ACHN (cell line): ENCODE results near the gene GTPBP1.

Experiments
- DNase-seq: peaks from one replicate; pipeline ENCODE4 v3.0.0-alpha.2; 2015
- in situ Hi-C: cut with HindIII; loops from 2 replicates; pipeline ENCODE4 v1.10.0; 2017; ENCODE audit warnings: low sequenced_read_pairs, low pct_ligation_motif_present, low pct_unique_long_range_greater_than_20kb

Gene GTPBP1

DNA sequence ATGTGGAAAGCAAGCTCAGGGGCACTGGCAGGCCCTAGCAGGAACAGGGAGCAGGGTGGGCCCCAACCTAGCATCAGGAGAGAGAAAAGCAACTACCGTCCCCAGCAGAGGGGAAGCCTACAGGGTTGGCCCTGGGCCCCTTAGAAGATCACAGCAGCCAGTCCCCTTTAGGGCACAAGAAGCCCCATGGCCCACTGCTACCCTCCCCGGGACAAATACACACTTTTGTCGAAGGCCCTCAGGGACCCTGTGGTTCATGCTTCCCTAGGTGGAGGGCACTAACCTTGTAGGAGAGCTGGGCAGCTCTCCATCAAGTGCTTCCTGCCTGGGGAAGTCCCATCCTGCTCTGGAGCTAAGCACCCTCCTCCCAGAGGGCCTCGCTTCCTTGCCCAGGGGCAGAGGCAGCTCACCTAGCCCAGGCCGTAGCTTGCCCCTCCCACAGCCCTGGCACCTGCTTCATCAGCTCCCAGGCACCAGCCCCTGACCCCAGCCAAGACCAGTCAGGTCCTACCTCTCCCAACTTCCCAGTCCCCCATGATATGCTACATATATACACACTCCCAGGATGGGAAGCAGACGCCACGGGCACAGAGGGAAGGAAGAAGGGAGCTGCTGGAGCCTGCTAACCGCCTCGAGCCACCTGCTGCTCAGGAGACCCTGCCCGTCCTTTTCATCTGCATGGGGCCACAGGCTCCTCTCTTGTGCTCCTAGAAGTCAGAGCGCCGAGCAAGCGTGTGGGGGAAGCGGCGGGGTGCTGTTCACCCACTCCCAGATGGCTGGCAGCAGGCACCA, 29.9 kb downstream of the GTPBP1 start:
- in situ Hi-C loops: no loop called here
- DNase-seq: no peak

DNA sequence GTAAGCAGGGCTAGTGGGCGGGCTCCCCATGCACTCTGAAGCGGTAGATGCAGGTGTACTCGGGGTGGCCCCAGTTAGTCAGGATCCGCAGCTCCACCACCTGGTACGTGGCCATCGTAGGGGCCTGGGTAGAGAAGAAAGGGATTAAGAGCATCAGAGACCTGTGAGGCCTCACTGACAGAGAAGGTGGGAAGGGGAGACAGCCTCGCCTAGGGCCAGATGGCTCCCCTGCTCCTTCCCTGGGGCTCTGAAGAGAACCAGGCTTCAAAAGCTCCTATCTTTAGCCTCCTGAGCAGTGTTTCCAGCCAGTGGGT, 30.5 kb downstream of the GTPBP1 start:
- DNase-seq: no peak

DNA sequence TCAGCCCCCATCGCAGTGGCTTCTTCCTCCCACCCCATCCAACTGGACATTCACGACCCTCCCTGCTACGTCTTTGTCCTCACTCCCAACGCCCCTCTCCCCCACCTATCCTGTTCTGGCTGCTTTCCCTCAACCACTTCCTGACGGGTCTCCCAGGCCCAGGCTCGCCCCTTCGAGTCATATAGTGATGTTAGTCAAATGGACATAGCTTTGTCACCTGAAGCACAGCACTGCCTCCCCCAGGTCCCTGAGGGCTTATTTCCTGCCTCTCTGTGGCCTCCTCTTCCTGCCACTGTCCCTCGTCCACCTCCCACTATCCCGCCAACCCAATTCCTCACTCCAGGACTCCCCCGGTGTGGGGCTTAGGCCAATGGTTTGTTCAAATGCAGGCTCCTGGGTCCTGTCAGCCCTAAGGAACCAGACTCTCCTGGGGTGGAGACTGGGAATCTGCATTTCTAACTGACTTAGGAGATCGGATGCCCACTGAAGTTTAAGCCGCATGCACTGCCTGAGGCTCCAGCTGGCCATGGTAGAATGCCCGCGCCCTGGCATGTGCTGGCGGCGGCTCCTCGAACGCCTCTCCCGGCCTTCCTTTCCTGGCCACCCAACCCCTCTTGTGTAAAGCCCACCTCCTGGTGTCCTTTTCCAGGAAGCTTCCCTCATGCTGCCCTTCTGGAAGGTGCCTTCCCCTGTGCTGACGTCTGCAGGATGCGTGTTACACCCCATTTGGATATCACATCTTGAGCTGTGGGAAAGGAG, 31.7 kb downstream of the GTPBP1 start:
- in situ Hi-C loops: no loop called here
- no peak for DNase-seq

More for the DNA sequence above, 30.5 kb downstream of the GTPBP1 start:
- in situ Hi-C loops: no loop called here

DNA sequence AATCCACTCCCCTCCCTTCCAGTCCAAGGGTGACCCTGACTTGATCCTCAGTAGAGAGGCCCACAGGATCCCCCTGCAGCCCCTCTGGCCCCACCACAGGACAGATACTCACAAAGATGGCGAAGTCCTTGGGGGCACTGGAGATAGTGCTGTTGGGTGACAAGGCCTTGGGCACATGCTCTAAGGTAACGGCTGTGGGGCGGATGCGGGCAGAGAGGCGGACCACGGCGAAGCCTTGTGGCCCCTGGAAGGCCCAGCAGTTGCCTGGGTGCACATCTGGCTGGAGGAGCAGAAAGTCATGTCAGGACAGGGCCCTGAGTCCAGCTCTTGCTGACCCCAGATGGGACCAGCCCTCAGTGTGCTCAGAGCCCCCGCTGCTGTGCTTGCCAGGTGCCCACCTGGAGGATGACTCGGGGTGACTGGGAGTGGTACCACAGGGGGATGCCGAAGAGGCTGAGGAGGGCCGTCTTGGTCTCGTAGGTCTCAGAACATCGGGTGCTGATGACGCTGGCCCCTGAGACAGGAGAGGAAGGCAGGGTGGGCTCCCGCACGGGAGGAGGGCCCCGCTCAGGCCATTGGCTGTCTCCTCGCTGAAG, 32.8 kb downstream of the GTPBP1 start:
- DNase-seq: no peak
- in situ Hi-C loops: no loop called here

DNA sequence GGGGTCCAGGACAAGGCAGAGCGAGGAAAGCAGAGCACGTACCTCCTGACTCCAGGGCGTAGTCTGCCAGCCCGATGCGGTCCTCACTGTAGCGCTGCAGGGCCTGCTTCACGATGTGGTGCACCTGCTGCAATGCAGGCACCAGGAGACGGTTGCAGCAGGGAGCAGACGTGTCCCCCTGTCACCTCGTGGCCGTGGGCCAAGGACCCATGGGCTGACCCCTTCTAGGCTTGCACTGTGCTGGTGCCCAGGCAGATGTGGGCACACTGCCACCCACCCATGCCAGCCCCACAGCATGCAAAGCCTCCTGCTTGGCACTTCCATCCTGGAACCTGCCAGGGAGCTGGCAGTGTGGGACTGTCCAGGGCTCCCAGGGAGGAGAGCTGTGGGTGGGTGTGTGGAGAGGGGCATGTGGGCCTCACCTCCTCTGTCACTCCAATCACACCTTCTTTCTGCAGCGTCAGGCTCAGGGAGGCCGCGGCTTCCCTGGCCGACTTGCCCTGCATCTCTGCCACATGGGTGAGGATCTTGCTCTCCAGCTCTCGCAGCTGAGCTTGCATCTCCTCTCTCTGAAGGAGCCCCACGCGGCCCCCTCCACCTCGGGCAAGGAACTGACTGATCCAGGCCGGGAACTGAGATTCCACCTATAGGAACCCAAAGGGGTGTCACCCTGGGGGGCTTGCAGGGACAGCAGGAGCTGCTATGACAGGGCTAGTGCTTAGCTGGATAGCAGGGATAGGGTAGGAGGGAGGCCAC, 33.7 kb downstream of the GTPBP1 start:
- in situ Hi-C loops: no loop called here
- DNase-seq: no peak

DNA sequence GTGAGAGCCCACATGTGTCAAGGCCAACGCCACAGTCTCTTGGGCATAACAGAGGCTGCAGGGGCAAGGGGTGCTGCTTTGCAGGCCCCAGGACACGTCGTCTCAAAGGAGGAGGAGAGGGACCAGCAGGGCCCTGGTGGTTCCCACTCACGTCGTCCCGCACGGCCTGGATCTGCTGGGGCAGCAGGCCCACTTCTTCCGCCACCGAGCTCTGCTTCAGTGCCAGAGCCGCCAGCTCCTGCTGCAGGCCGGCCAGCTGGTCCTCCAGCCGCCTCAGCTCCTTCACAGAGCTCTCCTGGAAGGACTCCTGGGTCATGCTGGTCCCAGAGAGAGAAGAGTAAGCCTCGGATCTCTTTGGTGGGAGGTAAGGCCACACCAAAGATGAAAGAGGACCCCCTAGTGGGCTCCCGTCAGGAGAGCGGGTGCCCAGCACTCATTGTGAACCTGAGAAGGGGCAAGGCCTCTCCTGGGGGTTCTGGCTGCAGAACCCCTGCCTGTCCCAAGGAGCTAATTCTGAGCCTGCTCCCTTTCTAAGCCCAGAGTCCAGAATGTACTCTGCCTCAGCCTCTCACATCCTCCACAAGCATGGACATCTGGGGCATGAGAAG, 34.5 kb downstream of the GTPBP1 start:
- in situ Hi-C loops: no loop called here
- DNase-seq: no peak

DNA sequence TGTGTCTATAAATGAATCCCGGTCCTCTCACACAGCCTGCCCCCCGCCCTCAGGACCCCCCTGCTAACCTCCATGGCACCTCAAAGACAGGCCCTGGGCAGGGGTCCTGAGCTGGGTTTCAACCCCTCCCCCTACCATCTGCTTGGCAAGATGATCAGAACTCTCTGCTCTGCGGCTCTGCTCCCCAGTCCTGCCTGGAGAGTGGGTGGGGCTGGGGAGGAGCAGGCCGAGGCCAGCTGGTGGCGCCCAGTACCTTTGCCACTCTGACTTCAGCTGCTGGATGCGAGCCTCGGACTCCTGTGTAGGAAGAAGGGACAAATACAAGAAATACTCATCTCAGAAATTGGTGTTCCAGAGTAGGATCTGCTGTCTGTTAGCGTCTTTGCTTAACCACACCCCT, 35.0 kb downstream of the GTPBP1 start:
- DNase-seq: no peak
- in situ Hi-C loops: no loop called here

DNA sequence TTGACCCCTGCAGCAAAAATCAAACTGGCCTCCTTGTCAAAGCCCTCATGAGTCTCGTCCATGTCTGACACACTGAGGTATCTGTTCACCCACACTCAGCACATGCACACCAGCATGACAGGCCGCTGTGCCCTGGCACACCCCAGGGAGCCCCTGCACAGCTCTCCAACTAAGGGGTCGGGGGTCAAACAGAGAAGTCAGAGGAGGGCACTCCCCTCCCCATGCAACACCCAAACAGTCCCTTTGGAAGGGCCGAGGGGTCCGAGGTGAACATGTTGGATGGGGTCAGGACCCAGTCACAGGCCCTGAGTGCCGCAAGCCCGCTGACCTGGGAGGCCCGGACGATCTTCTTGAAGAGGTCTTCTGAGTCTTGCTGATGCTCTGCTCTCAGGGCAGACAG, 35.4 kb downstream of the GTPBP1 start:
- no peak for DNase-seq
- in situ Hi-C loops: no loop called here

DNA sequence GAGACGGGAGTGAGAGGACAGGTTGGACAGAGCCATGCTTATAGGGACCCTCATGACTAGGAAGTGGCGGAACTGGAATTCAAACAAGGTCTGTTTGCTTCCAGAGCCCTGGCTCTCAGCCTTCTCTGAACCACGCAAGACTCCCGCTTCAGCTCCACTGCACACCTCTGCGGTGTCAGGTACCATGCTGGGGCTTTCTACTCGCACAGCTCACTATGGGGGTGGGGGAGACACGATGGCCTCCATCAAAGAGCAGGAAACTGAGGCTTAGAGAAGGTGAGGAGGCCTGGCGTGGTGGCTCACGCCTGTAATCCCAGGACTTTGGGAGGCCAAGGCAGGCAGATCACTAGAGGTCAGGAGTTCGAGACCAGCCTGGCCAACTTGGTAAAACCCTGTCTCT, 35.8 kb downstream of the GTPBP1 start:
- in situ Hi-C loops: no loop called here
- DNase-seq: no peak

DNA sequence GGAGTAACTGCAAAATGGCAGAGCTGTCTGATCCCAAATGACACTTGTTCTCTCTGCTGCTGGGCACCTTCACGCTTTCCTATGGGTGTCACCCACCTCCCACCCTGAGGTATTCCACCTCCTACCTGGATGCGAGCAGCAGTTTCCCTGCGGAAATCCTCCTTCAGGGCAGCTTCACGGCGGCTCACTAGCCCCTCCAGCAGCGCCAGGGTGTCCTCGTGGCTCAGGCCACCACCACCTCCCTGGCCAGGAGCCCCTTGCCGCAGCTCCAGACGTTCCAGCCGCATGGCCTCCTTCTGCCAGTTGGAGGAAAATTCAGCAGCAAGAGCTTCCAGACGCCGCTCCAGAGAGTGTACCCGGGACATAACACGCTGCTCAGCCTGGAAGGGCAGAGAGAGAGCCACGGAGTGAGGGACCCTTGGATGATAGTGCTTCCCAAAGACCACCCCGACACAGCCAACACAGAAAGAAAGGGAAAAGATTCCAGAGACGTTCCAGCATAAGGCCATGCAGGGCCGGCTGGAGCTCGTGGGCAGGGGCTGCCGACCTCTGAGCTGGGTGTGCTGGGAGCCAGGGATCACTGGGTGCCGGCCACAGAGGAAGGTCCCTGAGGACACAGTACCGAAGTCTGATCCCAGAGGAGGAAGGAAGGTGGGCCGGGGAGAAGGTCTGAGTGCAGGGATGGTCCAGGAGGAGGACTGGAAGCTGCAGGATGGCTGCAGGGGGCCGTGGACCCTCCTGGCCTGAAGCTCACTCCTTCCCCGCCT, 36.6 kb downstream of the GTPBP1 start:
- in situ Hi-C loops: no loop called here
- no peak for DNase-seq

DNA sequence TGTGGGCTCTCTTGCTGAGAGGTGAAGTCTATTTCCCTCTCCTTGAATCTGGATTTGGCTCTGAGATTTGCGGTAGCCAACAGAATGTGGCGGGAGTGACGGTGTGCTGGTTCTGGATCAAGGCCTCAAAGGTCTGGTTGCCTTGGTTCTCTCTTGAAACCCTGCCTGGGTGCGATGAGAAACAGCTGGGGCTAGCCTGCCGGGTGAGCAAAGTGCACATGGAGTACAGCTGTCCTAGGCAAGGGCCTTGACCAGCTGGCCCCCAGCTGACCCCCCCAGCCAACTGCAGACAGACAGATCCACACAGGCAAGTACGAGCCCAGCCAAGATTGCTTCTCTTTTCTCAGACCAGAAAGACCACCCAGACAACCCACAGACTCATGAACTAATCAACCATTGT, 39.2 kb downstream of the GTPBP1 start:
- in situ Hi-C loops: no loop called here
- no peak for DNase-seq

DNA sequence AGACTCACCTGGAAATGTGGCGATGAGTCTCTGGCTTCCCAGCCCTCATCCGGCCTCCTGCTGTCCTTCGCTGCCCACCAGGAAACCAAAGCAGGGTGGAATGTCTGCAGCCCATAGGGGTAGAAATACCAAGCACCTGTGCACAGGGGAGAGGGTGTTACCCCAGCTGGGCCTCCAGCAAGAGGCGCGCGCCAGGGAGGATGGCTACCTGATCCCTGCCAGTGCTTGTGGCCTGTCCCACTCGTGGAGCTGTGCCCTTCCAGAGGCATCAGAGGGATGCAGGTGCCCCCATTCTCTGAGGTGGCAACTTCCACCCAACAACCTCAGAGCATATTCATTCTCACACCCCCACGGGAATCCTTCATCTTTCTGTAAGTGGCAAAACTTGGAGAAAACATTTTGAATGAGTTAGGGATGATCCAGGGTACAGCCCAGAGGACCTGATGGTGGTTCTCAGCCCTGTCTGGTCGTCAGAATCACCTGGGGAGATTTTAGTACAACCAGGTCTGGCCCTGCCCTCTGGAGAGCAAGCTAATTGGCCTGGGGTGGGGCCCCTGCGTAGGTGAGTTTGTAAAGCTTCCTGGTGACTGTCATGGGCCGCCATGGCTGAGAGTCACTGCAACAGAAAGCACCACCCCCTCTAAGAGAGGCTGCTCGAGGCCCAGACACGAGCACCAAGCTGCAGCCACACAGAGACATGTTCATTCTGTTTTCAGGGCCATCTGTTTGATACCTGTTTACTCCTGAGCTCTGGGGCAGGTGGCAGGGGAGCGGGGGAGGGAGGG, 40.1 kb downstream of the GTPBP1 start:
- no peak for DNase-seq
- in situ Hi-C loops: no loop called here

DNA sequence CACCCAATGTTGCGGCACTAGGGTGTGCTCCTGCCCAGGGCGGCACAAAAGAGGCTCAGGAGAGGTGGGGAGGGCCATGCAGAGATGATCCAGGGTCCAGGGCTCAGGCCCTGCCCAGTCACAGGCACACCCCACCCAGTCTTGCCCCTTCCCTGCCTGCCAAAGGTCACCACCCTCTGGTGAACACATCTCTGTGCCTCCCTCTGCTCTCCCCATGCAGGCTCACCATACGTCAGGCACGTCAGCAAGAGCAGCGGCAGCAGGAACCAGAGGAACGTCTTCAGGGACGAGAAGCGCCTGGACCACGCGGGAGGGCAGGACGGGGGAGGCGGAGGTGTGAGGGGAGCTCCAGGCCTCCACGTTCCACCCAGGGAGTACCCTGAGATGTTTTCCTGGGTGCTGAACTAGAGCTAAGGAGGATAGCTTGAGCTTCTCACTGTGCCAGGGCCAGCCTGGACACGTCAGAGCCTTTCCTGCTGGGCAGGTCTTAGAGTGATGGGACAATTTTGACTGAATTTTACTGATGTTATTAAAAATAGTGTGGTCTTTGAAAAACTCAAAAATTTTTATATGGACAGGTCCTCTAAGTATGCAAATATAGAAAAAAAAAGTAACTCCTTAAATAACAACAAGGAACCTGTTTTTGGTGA, 42.9 kb downstream of the GTPBP1 start:
- in situ Hi-C loops: no loop called here

DNA sequence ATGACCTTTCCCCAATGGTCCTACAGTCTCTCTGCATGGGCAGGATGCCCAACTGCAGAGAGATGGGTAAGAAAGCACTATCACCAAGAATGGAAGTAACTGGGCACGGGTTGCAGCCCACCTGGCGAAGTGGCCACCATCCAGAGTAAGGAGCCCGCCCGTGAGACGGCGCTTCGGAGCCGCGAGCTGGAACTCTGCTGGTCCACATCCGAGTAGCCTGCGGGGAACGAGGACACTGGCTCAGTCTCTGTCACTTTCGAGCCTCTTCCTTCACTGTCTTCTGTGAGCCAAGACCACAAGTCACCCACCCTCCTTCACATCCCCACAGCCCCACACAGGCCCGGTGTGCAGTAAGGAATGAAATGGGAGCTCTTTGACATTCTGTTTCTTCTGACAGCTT, 44.4 kb downstream of the GTPBP1 start:
- DNase-seq: no peak

More for the DNA sequence above, 42.9 kb downstream of the GTPBP1 start:
- DNase-seq: no peak

DNA sequence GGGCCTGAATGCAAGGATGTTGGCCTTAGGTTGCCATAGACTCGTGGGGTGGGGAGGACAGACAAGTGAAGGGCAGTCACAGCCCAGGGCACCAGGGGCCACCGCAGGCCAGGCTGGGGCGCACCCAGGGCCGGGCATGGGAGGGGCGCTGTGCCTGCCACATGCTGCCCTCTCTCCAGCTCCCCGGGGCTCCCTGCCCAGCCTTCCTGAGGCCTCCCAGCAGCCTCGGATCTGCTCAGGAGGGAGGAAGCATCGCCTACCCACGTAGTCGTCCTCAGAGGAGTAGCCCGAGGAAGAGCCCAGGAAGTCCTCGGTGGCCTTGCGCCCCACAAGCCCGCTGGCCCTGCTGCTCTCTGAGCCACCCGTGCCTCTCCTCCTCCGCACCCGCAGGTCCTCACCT, 44.9 kb downstream of the GTPBP1 start:
- DNase-seq: no peak
- in situ Hi-C loops: no loop called here

More for the DNA sequence above, 44.4 kb downstream of the GTPBP1 start:
- in situ Hi-C loops: no loop called here

DNA sequence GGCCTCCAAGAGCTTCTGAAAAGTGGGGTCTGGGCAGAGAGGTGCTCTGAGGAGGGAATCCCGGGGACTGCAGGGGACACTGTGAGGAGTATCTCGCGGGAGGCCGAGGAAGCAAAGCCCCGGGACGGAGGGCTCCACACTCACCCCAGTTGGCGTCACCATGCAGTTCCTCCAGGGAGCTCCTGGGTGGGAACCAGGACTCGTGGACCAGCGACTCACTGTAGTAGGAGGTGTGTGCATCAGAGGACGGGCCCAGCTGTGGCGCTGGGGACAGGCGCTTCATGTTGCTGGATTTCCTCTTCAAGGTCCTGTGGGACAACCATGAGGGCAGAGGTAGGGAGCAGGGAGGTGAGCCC, 45.3 kb downstream of the GTPBP1 start:
- in situ Hi-C loops: no loop called here
- no peak for DNase-seq
